Mesodermal cell (in vitro differentiated cells): ENCODE results near the gene MAPK8.

Experiments
- H3K27ac ChIP-seq: 2 replicates; pipeline ENCODE4 v1.7.0; 2013; ENCODE audit warnings: mild to moderate bottlenecking, low read depth, low read length, moderate library complexity; ENCODE audit not compliant: severe bottlenecking
- H3K36me3 ChIP-seq: 2 replicates; pipeline ENCODE4 v1.7.1; 2013; ENCODE audit warnings: mild to moderate bottlenecking, low read length, moderate library complexity; ENCODE audit not compliant: control insufficient read depth, insufficient read depth
- H3K4me1 ChIP-seq: one replicate; pipeline ENCODE4 v1.7.1; 2013; ENCODE audit warnings: mild to moderate bottlenecking, low read length; ENCODE audit not compliant: insufficient read depth, control insufficient read depth, poor library complexity, severe bottlenecking
- H3K4me3 ChIP-seq: 2 replicates; pipeline ENCODE4 v1.7.0; 2013; ENCODE audit warnings: low read length, control low read depth, mild to moderate bottlenecking; ENCODE audit not compliant: insufficient read depth, poor library complexity, severe bottlenecking; ENCODE audit errors: extremely low read depth
- H3K9me3 ChIP-seq: 2 replicates; pipeline ENCODE4 v1.7.1; 2013; ENCODE audit warnings: mild to moderate bottlenecking, low read length, moderate library complexity; ENCODE audit not compliant: control insufficient read depth
- WGBS, 2 experiments: methylation state at CpG; one replicate each; pipeline ENCODE4 v1.1.5; 2013; ENCODE audit warnings: missing lambda C conversion rate in 2 of 2; ENCODE audit not compliant: insufficient coverage in 2 of 2; 5-methylcytosine and 5-hydroxymethylcytosine counted together

The MAPK8 gene

DNA sequence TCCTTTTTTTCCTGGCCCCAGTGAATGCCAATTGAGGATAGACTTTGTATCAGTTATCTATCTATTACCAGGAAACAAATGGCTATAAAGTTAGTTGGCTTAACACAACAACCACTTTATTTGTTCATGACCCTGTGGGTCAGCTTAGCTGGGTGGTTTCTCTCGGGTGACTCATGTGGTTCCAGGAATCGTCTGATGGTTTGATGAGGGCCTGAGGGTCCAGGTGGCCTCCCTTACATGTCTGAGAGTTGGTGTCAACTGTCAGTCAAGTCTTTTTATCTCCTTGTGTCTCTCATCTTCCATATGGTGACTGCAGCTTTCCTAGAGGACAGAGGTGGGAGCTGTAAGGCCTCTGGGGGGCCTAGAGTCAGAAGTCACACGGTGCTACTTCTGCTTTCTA, 15.3 kb upstream of the MAPK8 start:
- Histone ChIP-seq H3K4me3 (no peak overlapping the region), H3K27ac (no peak overlapping the region), H3K4me1 (no peaks in the 10 kb centered on the region), H3K36me3 (no peaks in the 10 kb centered on the region), H3K9me3 (no peaks in the 10 kb centered on the region)
- WGBS, 2 experiments = 90% methylated on average over 2 of the region's 3 CpGs; no CpG with 5 or more reads in 1 of the 2 experiments

DNA sequence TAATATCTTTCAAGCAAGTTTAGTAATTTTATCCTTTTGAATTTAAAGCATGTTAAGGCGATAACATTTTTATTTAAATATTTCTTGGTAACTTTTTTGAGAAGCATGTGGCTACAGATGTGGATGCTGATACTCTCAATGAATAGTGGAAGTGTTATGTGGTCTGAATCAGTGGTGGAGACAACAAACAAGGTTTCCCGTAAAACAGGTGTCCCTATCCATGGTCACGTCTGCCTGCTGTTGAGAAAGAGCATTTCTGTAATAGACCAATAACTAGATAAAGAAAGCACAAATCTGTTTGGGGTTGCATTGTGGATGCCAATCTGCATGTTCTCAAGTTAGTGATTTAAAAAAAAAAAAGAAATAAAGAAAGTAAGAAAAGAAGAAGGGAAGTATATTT, 13.9 kb upstream of the MAPK8 start:
- no peak overlapping the region for H3K4me3 ChIP-seq
- H3K36me3 ChIP-seq = no peaks in the 10 kb centered on the region
- H3K9me3 ChIP-seq = no peaks in the 10 kb centered on the region
- no peaks in the 10 kb centered on the region for H3K4me1 ChIP-seq
- 100% methylated on average over 3 of the region's 3 CpGs; no CpG with 5 or more reads in 1 of the 2 experiments for WGBS, 2 experiments
- no peak overlapping the region for H3K27ac ChIP-seq

DNA sequence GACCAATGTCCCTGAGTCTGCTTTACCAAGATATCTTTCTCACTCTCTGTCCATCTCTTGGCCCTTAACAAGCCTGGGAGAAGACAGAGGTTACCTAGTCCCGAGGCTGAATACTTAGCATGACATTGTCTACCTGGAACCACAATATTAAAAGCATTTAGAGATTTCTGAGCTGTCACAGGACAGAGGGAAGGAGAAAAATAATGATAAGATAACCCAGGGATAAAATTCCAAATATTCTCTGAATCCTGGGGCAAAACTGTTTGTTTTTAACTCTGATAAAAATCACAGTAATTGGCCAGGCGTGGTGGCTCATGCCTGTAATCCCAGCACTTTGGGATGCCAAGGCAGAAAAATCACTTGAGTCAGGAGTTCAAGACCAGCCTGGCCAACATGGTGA, 12.0 kb upstream of the MAPK8 start:
- Histone ChIP-seq H3K27ac (no peak overlapping the region), H3K36me3 (no peaks in the 10 kb centered on the region), H3K4me3 (no peak overlapping the region), H3K4me1 (no peaks in the 10 kb centered on the region), H3K9me3 (no peaks in the 10 kb centered on the region)
- 85 to 100% methylated on average over 1 of the region's 2 CpGs for WGBS, 2 experiments

DNA sequence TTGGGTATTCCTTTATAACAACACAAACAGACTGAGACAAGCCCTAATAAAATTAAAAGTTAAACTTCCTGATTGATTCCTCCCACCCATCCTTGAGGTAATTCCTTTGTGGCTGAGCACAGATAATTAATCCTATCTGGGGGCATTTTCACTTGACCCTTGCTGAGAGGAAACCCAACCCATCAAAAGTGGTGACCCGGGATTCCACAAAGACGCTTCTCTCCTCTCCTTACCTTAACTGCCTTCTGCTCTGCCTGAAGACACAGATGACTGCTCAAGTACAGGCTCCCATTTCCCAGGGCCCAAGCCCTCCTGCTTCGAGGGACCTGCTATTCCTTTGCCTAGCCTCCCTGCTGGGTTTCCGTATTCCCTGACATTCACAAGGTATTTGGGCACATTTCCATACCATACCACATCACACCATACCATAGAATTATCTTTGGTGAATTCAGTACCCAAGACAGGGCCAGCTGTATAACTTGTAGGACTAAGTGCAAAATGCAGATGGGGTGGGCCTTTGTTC, 9.8 kb upstream of the MAPK8 start:
- Histone ChIP-seq H3K4me1 (no peaks in the 10 kb centered on the region), H3K27ac (no peak overlapping the region), H3K9me3 (no peaks in the 10 kb centered on the region), H3K4me3 (no peak overlapping the region), H3K36me3 (no peaks in the 10 kb centered on the region)
- WGBS, 2 experiments = 80 to 87% methylated on average over 1 to 4 of the region's 4 CpGs

DNA sequence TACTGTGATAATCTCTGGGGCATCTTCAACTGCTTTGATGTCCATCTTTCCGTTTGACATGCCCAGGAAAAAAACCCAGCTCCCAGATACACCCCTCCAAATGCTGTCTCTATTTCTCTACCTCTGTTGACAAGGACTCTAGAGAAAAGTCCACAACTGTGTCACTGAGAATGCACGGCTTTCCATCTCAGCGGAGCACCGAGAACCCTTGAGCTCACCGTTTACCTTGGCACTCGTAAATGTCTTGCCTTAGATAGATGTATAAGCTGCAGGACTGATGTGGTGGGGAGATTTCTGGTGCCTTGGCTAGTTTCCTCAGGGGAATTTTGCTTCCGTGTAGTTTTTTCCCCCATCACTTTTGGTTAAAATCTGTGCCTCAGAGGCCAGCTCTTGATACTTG, 7.4 kb upstream of the MAPK8 start:
- Histone ChIP-seq H3K36me3 (no peaks in the 10 kb centered on the region), H3K4me3 (no peak overlapping the region), H3K9me3 (no peaks in the 10 kb centered on the region), H3K4me1 (no peaks in the 10 kb centered on the region), H3K27ac (no peak overlapping the region)
- WGBS, 2 experiments = 90 to 98% methylated on average over 5 to 7 of the region's 7 CpGs

DNA sequence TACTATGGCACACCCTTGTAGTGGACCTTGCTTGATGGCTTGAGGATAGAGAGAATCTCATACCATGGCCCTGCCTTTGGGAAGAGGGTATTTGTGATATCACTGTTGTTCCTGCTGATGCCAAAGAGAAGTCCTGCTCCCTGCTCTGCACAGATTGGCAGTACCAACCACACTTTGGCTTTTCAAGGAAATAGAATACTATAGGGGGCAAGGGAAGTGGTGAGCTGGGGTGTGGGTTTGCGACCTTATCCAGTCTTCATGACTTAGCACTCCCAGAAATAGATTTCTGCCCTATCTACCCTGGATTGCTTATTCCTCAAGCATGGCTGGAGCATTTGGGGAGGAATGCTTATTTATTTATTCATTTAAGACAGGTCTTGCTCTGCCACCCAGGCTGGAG, 6.8 kb upstream of the MAPK8 start:
- Histone ChIP-seq H3K4me3 (no peak overlapping the region), H3K9me3 (no peaks in the 10 kb centered on the region), H3K36me3 (no peaks in the 10 kb centered on the region), H3K27ac (no peak overlapping the region), H3K4me1 (no peaks in the 10 kb centered on the region)
- no CpG with 5 or more reads among the region's 1 CpG for WGBS, 2 experiments

DNA sequence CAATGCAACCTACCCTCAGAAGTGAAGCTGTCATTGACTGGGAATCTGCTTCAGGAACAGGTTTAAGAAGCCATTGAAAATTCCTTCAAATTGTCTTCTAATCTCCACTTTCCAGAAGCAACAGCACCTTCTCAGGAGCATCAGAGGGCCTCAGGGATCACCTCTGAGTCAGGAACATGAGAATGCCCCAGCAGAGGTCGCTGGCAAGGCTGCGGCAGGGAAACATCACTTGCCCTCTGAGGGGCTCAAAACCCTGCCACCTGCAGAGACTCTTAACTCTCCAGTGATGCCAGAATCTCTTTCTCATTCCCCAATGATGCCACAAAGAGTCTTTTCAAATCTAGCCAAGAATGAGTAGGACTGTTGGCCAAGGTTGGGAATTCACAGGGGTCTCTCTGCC, 5.9 kb upstream of the MAPK8 start:
- Histone ChIP-seq H3K36me3 (no peaks in the 10 kb centered on the region), H3K4me1 (no peaks in the 10 kb centered on the region), H3K27ac (no peak overlapping the region), H3K9me3 (no peaks in the 10 kb centered on the region), H3K4me3 (no peak overlapping the region)
- 74 to 86% methylated on average over 2 of the region's 2 CpGs for WGBS, 2 experiments

DNA sequence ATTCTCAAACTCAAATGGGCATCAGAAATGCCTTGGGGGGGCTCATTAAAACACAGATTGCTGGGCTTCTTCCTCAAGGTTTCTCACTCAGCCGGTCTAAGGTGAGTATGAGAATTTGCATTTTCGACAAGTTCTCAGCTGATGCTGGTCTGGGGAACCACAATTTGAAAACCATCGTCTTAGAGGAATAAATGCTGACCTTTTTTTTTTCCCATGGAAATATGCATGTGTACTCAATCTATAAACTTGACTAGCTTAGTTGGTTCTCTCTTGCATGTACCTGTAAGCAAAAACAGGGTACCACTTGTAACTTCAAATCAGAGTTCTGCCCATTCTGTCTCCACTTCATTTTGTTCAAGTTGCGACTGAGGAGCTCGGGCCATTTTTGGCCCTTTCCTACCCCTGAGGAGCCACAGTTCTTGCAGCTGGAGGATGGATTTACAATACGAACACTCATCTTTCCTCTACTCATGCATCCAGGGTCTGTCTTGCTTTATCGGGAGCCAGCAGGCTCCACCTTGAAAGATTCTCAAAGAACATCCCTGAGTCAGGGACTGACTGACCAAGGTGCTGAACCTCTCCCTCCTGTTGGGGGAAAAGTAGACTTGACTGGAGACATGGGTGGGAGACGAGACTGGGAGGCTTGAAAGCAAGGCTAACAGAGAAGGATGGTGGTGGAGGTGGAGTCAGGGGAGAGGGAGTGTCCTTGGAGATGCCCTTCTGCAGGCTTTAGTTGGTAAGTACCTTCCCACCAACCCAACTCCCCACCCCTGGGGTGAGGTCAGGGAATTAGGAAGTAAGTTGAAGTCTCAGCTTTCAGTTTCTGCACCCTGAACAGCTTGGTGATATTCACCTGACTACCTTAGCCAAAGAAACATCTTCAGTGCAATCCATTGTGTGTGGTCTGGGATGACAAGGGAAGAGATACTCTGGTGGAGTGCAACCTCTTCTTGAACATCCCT, 3.7 kb upstream of the MAPK8 start:
- H3K27ac ChIP-seq = no peak overlapping the region
- WGBS, 2 experiments = 94 to 96% methylated on average over 6 to 7 of the region's 8 CpGs

DNA sequence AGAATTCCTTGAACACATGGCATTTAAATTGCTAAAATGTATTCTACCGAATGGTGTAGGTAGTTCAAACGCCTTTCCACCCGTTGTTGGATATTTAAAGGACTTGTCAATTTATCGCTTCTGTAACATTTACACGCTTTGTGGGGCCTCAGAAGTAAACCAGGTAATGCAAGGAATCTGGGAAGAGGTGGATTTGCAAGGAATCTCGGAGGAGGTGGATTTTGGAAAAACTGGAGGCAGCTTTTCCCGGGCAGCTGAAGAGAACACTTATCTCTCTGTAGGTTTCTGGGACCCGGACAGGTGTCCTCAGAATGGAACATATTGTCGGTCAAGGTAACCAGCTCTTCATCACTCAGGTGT, 592 bp upstream of the MAPK8 start:
- Histone ChIP-seq H3K9me3 (no peaks in the 10 kb centered on the region), H3K27ac (no peak overlapping the region), H3K4me1 (no peaks in the 10 kb centered on the region), H3K36me3 (peaks cover 6% of the 10 kb centered on the region), H3K4me3 (peak overlapping the region; percentile 31)
- WGBS, 2 experiments = 78 to 83% methylated on average over 9 of the region's 9 CpGs

More for the DNA sequence above, 3.7 kb upstream of the MAPK8 start:
- Histone ChIP-seq H3K36me3 (no peaks in the 10 kb centered on the region), H3K4me3 (no peak overlapping the region), H3K4me1 (no peaks in the 10 kb centered on the region), H3K9me3 (no peaks in the 10 kb centered on the region)

DNA sequence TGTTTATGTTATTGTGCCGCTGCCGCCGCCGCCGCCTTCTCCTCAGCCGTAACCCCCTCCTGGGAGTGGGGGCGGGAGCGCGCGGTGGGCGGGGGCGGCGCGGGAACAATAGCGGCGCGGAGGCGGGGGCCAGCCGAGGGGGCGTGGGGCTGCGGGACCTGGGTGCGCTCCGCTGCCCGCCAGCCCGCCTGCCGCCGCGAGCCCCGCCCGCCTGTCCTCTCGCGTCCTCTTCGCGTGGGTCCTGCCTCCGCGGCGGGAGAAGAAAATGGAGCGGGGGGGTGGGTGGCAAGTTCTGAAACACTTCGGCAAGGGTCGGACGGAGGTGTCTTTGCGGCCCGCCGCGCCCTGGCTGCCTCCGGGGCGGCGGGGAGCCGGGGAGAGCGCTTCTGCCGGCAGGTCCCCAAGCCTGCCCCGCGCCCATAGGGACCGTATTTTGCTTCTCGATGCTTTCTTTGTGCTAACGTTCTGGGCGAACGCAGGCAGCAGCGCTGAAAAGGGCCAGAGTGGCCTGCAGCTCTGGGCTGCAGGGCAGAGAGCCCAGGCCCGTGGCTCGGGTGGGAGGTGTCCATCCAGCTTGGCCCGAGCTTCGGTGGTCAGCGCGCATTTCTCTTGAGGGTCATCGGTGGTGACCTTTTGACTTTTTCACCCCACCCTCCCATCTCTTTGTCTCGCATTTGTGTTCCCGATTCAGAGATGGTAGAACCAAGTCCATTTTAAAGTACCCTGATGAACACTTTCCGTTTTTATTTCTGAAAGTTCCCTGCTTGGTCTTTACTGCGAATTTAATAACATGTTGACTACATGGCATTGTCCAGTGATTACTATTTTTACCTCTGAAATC, 613 bp downstream of the MAPK8 start:
- Histone ChIP-seq H3K36me3 (peaks cover 7% of the 10 kb centered on the region), H3K9me3 (no peaks in the 10 kb centered on the region), H3K27ac (peak overlapping the region; percentile 94), H3K4me1 (no peaks in the 10 kb centered on the region), H3K4me3 (peak overlapping the region; percentile 85)
- 0 to 2% methylated on average over 35 to 38 of the region's 70 CpGs for WGBS, 2 experiments
